Lower leg skin (tissue), 3 donors: ENCODE measurements around the gene SEC24D.

Source experiments
- POLR2A ChIP-seq, 2 donors: fragments of 450-650 bp; IDR thresholded peaks; one replicate each; pipeline ENCODE4 v1.6.1; 2016 to 2017; ENCODE audit warnings: antibody characterized with exemption in 2 of 2, mild to moderate bottlenecking in 1 of 2, moderate library complexity in 1 of 2
- TF ChIP-seq, protein P1 (sequence below), 3 donors: fragments of 450-650 bp; IDR thresholded peaks; one replicate each; pipeline ENCODE4 v1.5.1; 2016; ENCODE audit warnings: antibody characterized with exemption in 3 of 3, mild to moderate bottlenecking in 3 of 3, moderate library complexity in 2 of 3

DNA sequence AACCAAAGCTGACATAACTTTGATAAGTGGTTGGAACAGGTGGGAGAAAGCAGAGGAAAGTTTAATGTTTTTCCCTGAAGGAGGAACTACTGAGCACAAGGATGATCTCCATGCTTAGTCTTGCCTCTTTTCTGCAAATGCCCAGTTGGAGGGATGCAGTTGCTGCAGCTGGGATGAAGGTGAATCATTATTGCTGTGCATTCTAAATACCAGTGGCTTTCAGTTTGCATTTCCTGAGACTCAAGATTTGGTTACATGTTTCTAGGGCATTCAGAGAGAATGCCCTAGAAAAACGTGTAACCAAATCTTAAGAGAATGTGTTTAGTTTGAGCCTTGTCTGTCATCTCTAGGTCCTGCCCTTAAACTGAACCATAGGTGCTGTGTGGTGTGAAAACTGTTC, 108.6 kb downstream of the SEC24D start:
- TF ChIP-seq, protein P1, sequence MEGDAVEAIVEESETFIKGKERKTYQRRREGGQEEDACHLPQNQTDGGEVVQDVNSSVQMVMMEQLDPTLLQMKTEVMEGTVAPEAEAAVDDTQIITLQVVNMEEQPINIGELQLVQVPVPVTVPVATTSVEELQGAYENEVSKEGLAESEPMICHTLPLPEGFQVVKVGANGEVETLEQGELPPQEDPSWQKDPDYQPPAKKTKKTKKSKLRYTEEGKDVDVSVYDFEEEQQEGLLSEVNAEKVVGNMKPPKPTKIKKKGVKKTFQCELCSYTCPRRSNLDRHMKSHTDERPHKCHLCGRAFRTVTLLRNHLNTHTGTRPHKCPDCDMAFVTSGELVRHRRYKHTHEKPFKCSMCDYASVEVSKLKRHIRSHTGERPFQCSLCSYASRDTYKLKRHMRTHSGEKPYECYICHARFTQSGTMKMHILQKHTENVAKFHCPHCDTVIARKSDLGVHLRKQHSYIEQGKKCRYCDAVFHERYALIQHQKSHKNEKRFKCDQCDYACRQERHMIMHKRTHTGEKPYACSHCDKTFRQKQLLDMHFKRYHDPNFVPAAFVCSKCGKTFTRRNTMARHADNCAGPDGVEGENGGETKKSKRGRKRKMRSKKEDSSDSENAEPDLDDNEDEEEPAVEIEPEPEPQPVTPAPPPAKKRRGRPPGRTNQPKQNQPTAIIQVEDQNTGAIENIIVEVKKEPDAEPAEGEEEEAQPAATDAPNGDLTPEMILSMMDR (IDR thresholded peaks at IDR 0.05): no peak
- no peak for TF ChIP-seq POLR2A (IDR thresholded peaks at IDR 0.05)
